Measurements from ENCODE around the gene DHX38.

GRCh38 chr16:72129976-72130656 is 36.5 kb downstream of the DHX38 start:
- no peak for TF ChIP-seq CTCF (IDR thresholded peaks at IDR 0.05)
- TF ChIP-seq POLR2A (IDR thresholded peaks at IDR 0.05) = no peak

Measured in thyroid gland (tissue), 4 donors.